MM.1S (cell line): ENCODE results near the gene NPR2.

Experiments used
- DNase-seq: peaks from one replicate; pipeline ENCODE4 v3.0.0-alpha.2; 2015
- H2AFZ ChIP-seq: fragments of 300-600 bp; sonication (generic); 2 replicates; pipeline ENCODE4 v1.6.0; 2016; ENCODE audit warnings: antibody characterized with exemption, low read length
- H3F3A ChIP-seq: fragments of 300-600 bp; sonication (generic); 2 replicates; pipeline ENCODE4 v1.6.1; 2016; ENCODE audit warnings: mild to moderate bottlenecking, antibody characterized with exemption, low read length, moderate library complexity, mixed read lengths; ENCODE audit not compliant: insufficient read depth
- H3K27ac ChIP-seq: fragments of 300-600 bp; sonication (generic); 2 replicates; pipeline ENCODE4 v1.5.1; 2016; ENCODE audit warnings: mild to moderate bottlenecking, low read length
- H3K27me3 ChIP-seq: fragments of 300-600 bp; sonication (generic); replicated peaks from 2 replicates; pipeline ENCODE4 v1.6.0; 2016; ENCODE audit warnings: low read length; ENCODE audit not compliant: insufficient read depth
- H3K36me3 ChIP-seq: fragments of 300-600 bp; sonication (generic); replicated peaks from 2 replicates; pipeline ENCODE4 v1.6.1; 2016; ENCODE audit warnings: mild to moderate bottlenecking, low read length, mixed read lengths; ENCODE audit not compliant: insufficient read depth
- H3K4me1 ChIP-seq: fragments of 300-600 bp; sonication (generic); 2 replicates; pipeline ENCODE4 v1.6.1; 2016; ENCODE audit warnings: low read length, mixed read lengths
- H3K4me2 ChIP-seq: fragments of 300-600 bp; sonication (generic); 2 replicates; pipeline ENCODE4 v1.6.0; 2016; ENCODE audit warnings: low read depth, low read length
- H3K4me3 ChIP-seq: fragments of 300-600 bp; sonication (generic); 2 replicates; pipeline ENCODE4 v1.5.1; 2016; ENCODE audit warnings: low read length, mixed read lengths
- H3K79me2 ChIP-seq: fragments of 300-600 bp; sonication (generic); 2 replicates; pipeline ENCODE4 v1.6.1; 2016; ENCODE audit warnings: mixed run types, low read length, mixed read lengths
- H3K9ac ChIP-seq: fragments of 300-600 bp; sonication (generic); 2 replicates; pipeline ENCODE4 v1.6.1; 2016; ENCODE audit warnings: low read length, mixed read lengths
- H3K9me2 ChIP-seq: fragments of 300-600 bp; sonication (generic); replicated peaks from 2 replicates; pipeline ENCODE4 v1.6.1; 2016; ENCODE audit warnings: mild to moderate bottlenecking, low read length, mixed read lengths; ENCODE audit not compliant: insufficient read depth
- H3K9me3 ChIP-seq: fragments of 300-600 bp; sonication (generic); replicated peaks from 2 replicates; pipeline ENCODE4 v1.6.1; 2016; ENCODE audit warnings: mild to moderate bottlenecking, low read length, mixed read lengths; ENCODE audit not compliant: insufficient read depth
- H4K20me1 ChIP-seq: fragments of 300-600 bp; sonication (generic); 2 replicates; pipeline ENCODE4 v1.6.1; 2016; ENCODE audit warnings: mild to moderate bottlenecking, low read length, moderate library complexity, mixed read lengths; ENCODE audit not compliant: insufficient read depth
- EZH2 ChIP-seq: fragments of 300-600 bp; sonication (generic); optimal IDR thresholded peaks from 2 replicates; pipeline ENCODE3; 2017; ENCODE audit warnings: low read depth, mild to moderate bottlenecking, antibody characterized with exemption, low read length, mixed read lengths
- EZH2phosphoT487 ChIP-seq: fragments of 300-600 bp; sonication (generic); IDR thresholded peaks from 2 replicates; pipeline ENCODE4 v1.6.1; 2018; ENCODE audit warnings: antibody characterized with exemption, low read length
- TF ChIP-seq, protein P1 (sequence below): fragments of 300-600 bp; sonication (generic); IDR thresholded peaks from 2 replicates; pipeline ENCODE4 v1.5.1; 2016; ENCODE audit warnings: antibody characterized with exemption, low read length, mixed read lengths

Gene NPR2

GRCh38 chr9:35757892-35758275 is 33.5 kb upstream of the NPR2 start:
- Histone ChIP-seq H3K27ac (no peak overlapping the region), H3K36me3 (no peaks in the 10 kb centered on the region), H4K20me1 (no peaks in the 10 kb centered on the region), H3K4me1 (peaks cover 20% of the 10 kb centered on the region), H3K9me2 (no peaks in the 10 kb centered on the region), H3K4me2 (peak overlapping the region; percentile 86; the same call in 1 of the 2 replicates), H3K79me2 (peaks cover 55% of the 10 kb centered on the region), H3K4me3 (peak overlapping the region; percentile 94), H2AFZ (no peak overlapping the region), H3K9ac (peak overlapping the region; percentile 87; the same call in 1 of the 2 replicates), H3K9me3 (no peaks in the 10 kb centered on the region), H3K27me3 (no peaks in the 10 kb centered on the region), H3F3A (peaks cover 13% of the 10 kb centered on the region; the same call in 1 of the 2 replicates)
- TF ChIP-seq EZH2phosphoT487, result no peak
- no peak for TF ChIP-seq EZH2
- TF ChIP-seq, protein P1, sequence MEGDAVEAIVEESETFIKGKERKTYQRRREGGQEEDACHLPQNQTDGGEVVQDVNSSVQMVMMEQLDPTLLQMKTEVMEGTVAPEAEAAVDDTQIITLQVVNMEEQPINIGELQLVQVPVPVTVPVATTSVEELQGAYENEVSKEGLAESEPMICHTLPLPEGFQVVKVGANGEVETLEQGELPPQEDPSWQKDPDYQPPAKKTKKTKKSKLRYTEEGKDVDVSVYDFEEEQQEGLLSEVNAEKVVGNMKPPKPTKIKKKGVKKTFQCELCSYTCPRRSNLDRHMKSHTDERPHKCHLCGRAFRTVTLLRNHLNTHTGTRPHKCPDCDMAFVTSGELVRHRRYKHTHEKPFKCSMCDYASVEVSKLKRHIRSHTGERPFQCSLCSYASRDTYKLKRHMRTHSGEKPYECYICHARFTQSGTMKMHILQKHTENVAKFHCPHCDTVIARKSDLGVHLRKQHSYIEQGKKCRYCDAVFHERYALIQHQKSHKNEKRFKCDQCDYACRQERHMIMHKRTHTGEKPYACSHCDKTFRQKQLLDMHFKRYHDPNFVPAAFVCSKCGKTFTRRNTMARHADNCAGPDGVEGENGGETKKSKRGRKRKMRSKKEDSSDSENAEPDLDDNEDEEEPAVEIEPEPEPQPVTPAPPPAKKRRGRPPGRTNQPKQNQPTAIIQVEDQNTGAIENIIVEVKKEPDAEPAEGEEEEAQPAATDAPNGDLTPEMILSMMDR, result no peak
- no peak for DNase-seq

- no peaks in the 10 kb centered on the region for H4K20me1 ChIP-seq
- H3K9me3 ChIP-seq, result no peaks in the 10 kb centered on the region
- H3K9ac ChIP-seq, result no peak overlapping the region
- H3K4me1 ChIP-seq, result peaks cover 20% of the 10 kb centered on the region
- no peak for DNase-seq
- no peaks in the 10 kb centered on the region for H3K27me3 ChIP-seq
- TF ChIP-seq, protein P1, result no peak
- no peak for TF ChIP-seq EZH2phosphoT487
- no peak for TF ChIP-seq EZH2
- H3K4me2 ChIP-seq, result 0 out of 2 replicates have a peak overlapping the region, but pooled peaks have one; percentile 86
- H3K36me3 ChIP-seq, result no peaks in the 10 kb centered on the region
- H2AFZ ChIP-seq, result no peak overlapping the region
- H3K9me2 ChIP-seq, result no peaks in the 10 kb centered on the region
- H3K79me2 ChIP-seq, result peaks cover 55% of the 10 kb centered on the region
- H3F3A ChIP-seq, result peaks cover 13% of the 10 kb centered on the region; the same call in 1 of the 2 replicates
- H3K27ac ChIP-seq, result no peak overlapping the region
- no peak overlapping the region for H3K4me3 ChIP-seq
Measured at GRCh38 chr9:35758475-35759050, 32.8 kb upstream of the NPR2 start.

DNA sequence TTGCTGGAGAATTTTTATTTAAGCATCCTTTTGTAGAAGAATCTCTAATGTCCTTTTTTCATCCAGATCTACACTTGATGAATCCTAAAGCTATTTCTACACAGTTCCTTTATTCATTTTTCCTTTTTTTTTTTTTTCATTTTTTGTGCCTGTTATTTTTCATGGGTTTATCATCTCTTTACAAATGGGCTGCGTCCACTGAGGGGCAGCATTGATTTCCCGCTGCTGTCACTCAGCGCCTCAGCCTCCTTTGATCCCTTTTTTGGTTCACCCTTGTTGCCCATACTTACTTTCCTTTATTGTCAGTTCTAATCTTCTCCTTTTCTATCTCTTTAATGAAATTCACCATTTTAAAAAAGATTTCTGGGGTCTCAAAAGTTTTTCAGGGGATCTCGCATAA is 31.6 kb upstream of the NPR2 start:
- H3F3A ChIP-seq, result peaks cover 13% of the 10 kb centered on the region; the same call in 1 of the 2 replicates
- no peaks in the 10 kb centered on the region for H4K20me1 ChIP-seq
- H3K27me3 ChIP-seq, result no peaks in the 10 kb centered on the region
- H3K4me2 ChIP-seq, result no peak overlapping the region
- H3K79me2 ChIP-seq, result peaks cover 65% of the 10 kb centered on the region
- no peak overlapping the region for H2AFZ ChIP-seq
- no peaks in the 10 kb centered on the region for H3K9me2 ChIP-seq
- H3K4me1 ChIP-seq, result peaks cover 20% of the 10 kb centered on the region
- TF ChIP-seq EZH2phosphoT487 (no peak), EZH2 (no peak)
- TF ChIP-seq, protein P1, result no peak
- H3K36me3 ChIP-seq, result no peaks in the 10 kb centered on the region
- no peak overlapping the region for H3K27ac ChIP-seq
- DNase-seq, result no peak
- no peaks in the 10 kb centered on the region for H3K9me3 ChIP-seq
- H3K9ac ChIP-seq, result no peak overlapping the region
- no peak overlapping the region for H3K4me3 ChIP-seq
